SK-N-SH (cell line): ENCODE data around the gene TPSAB1. TPM values are rescaled to one million over a fixed set of nuclear protein-coding genes. Genes with fewer than 3 reads are reported as not detected.

Experiments used
- CTCF ChIA-PET: fragments of 300-600, 350-600 bp; formaldehyde crosslinking; extraction: SDS; loops from one replicate; lab custom pipeline; 2021; lab: Yijun Ruan, JAX
- POLR2A ChIA-PET: fragments of 350-600 bp; sonication (Branson Sonifier 250); formaldehyde crosslinking; extraction: SDS; loops from one replicate; lab custom pipeline; 2020; ENCODE audit warnings: antibody characterized with exemption, inconsistent platforms; lab: Yijun Ruan, JAX
- DNase-seq: peaks from one replicate; pipeline ENCODE4 v3.0.0; 2012
- H2AFZ ChIP-seq: fragments of 200-600 bp; sonication (generic); 2 replicates; pipeline ENCODE4 v1.8.1; 2016; ENCODE audit warnings: antibody characterized with exemption, mild to moderate bottlenecking, low read depth
- H3F3A ChIP-seq: fragments of 200-600 bp; sonication (generic); replicated peaks from 2 replicates; pipeline ENCODE3; 2016; ENCODE audit warnings: antibody characterized with exemption, mild to moderate bottlenecking; ENCODE audit not compliant: insufficient read depth
- H3K27ac ChIP-seq, 2 experiments: fragments of 200-500 bp in 1 of 2; fragments of 200-600 bp in 1 of 2; sonication (Bioruptor generic) in 1 of 2; sonication (generic), shearing (Covaris generic) in 1 of 2; 2 replicates each; pipeline versions ENCODE4 v1.5.1 to v1.6.1; 2014 to 2016; ENCODE audit warnings: low read depth in 2 of 2, inconsistent platforms in 1 of 2, low read length in 1 of 2, mild to moderate bottlenecking in 1 of 2, mixed read lengths in 1 of 2
- H3K27me3 ChIP-seq: fragments of 200-600 bp; sonication (generic), shearing (Covaris generic); 2 replicates; pipeline ENCODE4 v1.6.1; 2016; ENCODE audit warnings: mixed run types; ENCODE audit not compliant: insufficient read depth
- H3K36me3 ChIP-seq, 2 experiments: fragments of 200-500 bp in 1 of 2; fragments of 200-600 bp in 1 of 2; sonication (Bioruptor generic) in 1 of 2; sonication (generic) in 1 of 2; replicated peaks in 1 of 2; 2 replicates each; pipeline versions ENCODE3 to v1.5.1; 2014 to 2016; ENCODE audit warnings: low read length in 1 of 2, mild to moderate bottlenecking in 1 of 2; ENCODE audit not compliant: insufficient read depth in 2 of 2, control insufficient read depth in 1 of 2
- H3K4me1 ChIP-seq, 2 experiments: fragments of 200-500 bp in 1 of 2; fragments of 200-600 bp in 1 of 2; sonication (Bioruptor generic) in 1 of 2; sonication (generic), shearing (Covaris generic) in 1 of 2; 2 replicates each; pipeline versions ENCODE4 v1.5.1 to v1.6.1; 2014 to 2016; ENCODE audit warnings: low read depth in 1 of 2, low read length in 1 of 2, mixed run types in 1 of 2; ENCODE audit not compliant: insufficient read depth in 2 of 2, control insufficient read depth in 1 of 2
- H3K4me2 ChIP-seq: fragments of 200-600 bp; sonication (generic), shearing (Covaris generic); 2 replicates; pipeline ENCODE4 v1.6.1; 2017; ENCODE audit warnings: mixed run types
- H3K4me3 ChIP-seq, 2 experiments: fragments of 200-500 bp in 1 of 2; fragments of 200-600 bp in 1 of 2; sonication (Bioruptor generic) in 1 of 2; sonication (generic), shearing (Covaris generic) in 1 of 2; 2 replicates each; pipeline versions ENCODE4 v1.5.1 to v1.8.1; 2014 to 2016; ENCODE audit warnings: low read depth in 2 of 2, inconsistent platforms in 1 of 2, low read length in 1 of 2, mild to moderate bottlenecking in 1 of 2, mixed read lengths in 1 of 2, moderate library complexity in 1 of 2
- H3K79me2 ChIP-seq: fragments of 200-600 bp; sonication (generic); 2 replicates; pipeline ENCODE4 v1.8.1; 2017; ENCODE audit warnings: mild to moderate bottlenecking; ENCODE audit not compliant: insufficient read depth
- H3K9ac ChIP-seq: fragments of 200-600 bp; sonication (generic); 2 replicates; pipeline ENCODE4 v1.6.1; 2017; ENCODE audit warnings: mixed run types
- H3K9me2 ChIP-seq: fragments of 200-600 bp; sonication (generic); 2 replicates; pipeline ENCODE4 v1.6.1; 2017; ENCODE audit warnings: mixed run types
- H3K9me3 ChIP-seq: fragments of 200-600 bp; sonication (generic); 2 replicates; pipeline ENCODE4 v1.6.1; 2017; ENCODE audit warnings: mixed run types, mild to moderate bottlenecking, moderate library complexity
- H4K20me1 ChIP-seq: fragments of 200-600 bp; sonication (generic); 2 replicates; pipeline ENCODE4 v1.6.1; 2017; ENCODE audit warnings: mild to moderate bottlenecking, mixed run types; ENCODE audit not compliant: insufficient read depth
- EP300 ChIP-seq, 2 experiments: IDR thresholded peaks; 2 replicates each; pipeline versions ENCODE4 v1.4.0 to v1.6.1; 2012; ENCODE audit warnings: borderline replicate concordance in 1 of 2, low read depth in 1 of 2, low read length in 1 of 2
- EZH2phosphoT487 ChIP-seq: fragments of 200-600 bp; sonication (generic); IDR thresholded peaks from 2 replicates; pipeline ENCODE4 v1.6.1; 2017; ENCODE audit warnings: low read depth, mixed run types, mild to moderate bottlenecking, antibody characterized with exemption, moderate library complexity, borderline replicate concordance
- GATA2 ChIP-seq: sonication (generic); formaldehyde crosslinking; IDR thresholded peaks from 2 replicates; pipeline ENCODE4 v1.5.0; 2020; ENCODE audit warnings: mild to moderate bottlenecking, missing genetic modification reagents
- JUND ChIP-seq: IDR thresholded peaks from 2 replicates; pipeline ENCODE4 v1.4.0; 2012
- MXI1 ChIP-seq: IDR thresholded peaks from 2 replicates; pipeline ENCODE4 v1.6.1; 2012; ENCODE audit warnings: mild to moderate bottlenecking, low read depth, low read length, improper control_type of control experiment
- NFIC ChIP-seq: IDR thresholded peaks from 2 replicates; pipeline ENCODE4 v1.4.0; 2012; ENCODE audit warnings: borderline replicate concordance
- RAD21 ChIP-seq: IDR thresholded peaks from 2 replicates; pipeline ENCODE4 v1.6.1; 2012; ENCODE audit warnings: mild to moderate bottlenecking, low read length
- RCOR1 ChIP-seq: fragments of 150-350 bp; IDR thresholded peaks from 2 replicates; pipeline ENCODE4 v1.6.1; 2017; ENCODE audit warnings: antibody characterized with exemption, low read length
- RXRA ChIP-seq: IDR thresholded peaks from 2 replicates; pipeline ENCODE4 v1.4.0; 2012; ENCODE audit warnings: low read depth, mild to moderate bottlenecking, borderline replicate concordance
- TAF1 ChIP-seq: IDR thresholded peaks from 2 replicates; pipeline ENCODE4 v1.6.1; 2012; ENCODE audit warnings: low read depth, mild to moderate bottlenecking, low read length, moderate library complexity, borderline replicate concordance
- TCF12 ChIP-seq: IDR thresholded peaks from 2 replicates; pipeline ENCODE4 v1.4.0; 2012
- YY1 ChIP-seq: IDR thresholded peaks from 2 replicates; pipeline ENCODE4 v1.4.0; 2012; ENCODE audit warnings: low read depth, mild to moderate bottlenecking
- WGBS: methylation state at CpG from one replicate; pipeline ENCODE4 v1.1.6; 2017; ENCODE audit warnings: low lambda C conversion rate; 5-methylcytosine and 5-hydroxymethylcytosine counted together
- polyA plus RNA-seq, 3 experiments: library from polyadenylated mRNA; depleted of rRNA; stranded (reverse); fragments of >200 nt; gene quantifications; 2 replicates each; pipeline ENCODE4 v1.2.3, GENCODE V29; 2012
- TF ChIP-seq, protein P1 (sequence below): fragments of 150-350 bp; IDR thresholded peaks from 2 replicates; pipeline ENCODE4 v1.6.1; 2017; ENCODE audit warnings: antibody characterized with exemption, low read length, low read depth, borderline replicate concordance
- TF ChIP-seq, protein P2 (sequence below): fragments of 150-350 bp; IDR thresholded peaks from 2 replicates; pipeline ENCODE4 v1.6.1; 2016; ENCODE audit warnings: mild to moderate bottlenecking, low read depth, low read length
- TF ChIP-seq, protein P3 (sequence below): IDR thresholded peaks from 2 replicates; pipeline ENCODE4; 2012

TPSAB1 gene
- polyA plus RNA-seq, 1 of the 3 experiments (the other 2 are of a cell fraction), result not detected

DNA sequence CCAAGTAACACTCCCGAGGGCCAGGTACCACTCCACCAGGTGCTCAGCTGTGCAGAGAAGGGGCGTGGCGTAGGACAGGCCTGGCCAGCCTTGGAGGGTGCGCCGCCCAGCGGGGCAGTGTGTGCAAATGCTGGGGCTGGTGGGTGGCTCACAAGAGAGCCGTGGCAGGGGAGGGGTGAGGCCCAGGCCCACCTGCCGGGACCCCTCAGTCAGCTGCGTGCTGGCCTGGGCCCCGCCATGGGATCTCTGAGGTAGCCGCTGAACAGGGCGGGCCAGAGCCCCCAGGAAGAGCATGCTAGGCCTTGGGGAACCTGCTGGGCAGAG lies 24.2 kb upstream of the TPSAB1 start:
- H3K27ac ChIP-seq, result no peak overlapping the region
- no peak overlapping the region for H3K9ac ChIP-seq
- no peaks in the 10 kb centered on the region for H4K20me1 ChIP-seq
- H3K9me2 ChIP-seq, result no peaks in the 10 kb centered on the region
- no peaks in the 10 kb centered on the region for H3K36me3 ChIP-seq
- no peaks in the 10 kb centered on the region for H3K9me3 ChIP-seq
- H2AFZ ChIP-seq, result no peak overlapping the region
- DNase-seq, result no peak
- H3K4me2 ChIP-seq, result no peak overlapping the region
- 44% methylated on average over 3 of the region's 12 CpGs for WGBS
- POLR2A ChIA-PET, result no interaction called here
- H3F3A ChIP-seq, result no peaks in the 10 kb centered on the region
- no peaks in the 10 kb centered on the region for H3K79me2 ChIP-seq
- TF ChIP-seq NFIC (no peak), RCOR1 (no peak), TAF1 (no peak), RXRA (no peak), RAD21 (no peak), MXI1 (no peak), GATA2 (CRISPR knock-in tag) (no peak), YY1 (no peak)
- TF ChIP-seq, protein P1, sequence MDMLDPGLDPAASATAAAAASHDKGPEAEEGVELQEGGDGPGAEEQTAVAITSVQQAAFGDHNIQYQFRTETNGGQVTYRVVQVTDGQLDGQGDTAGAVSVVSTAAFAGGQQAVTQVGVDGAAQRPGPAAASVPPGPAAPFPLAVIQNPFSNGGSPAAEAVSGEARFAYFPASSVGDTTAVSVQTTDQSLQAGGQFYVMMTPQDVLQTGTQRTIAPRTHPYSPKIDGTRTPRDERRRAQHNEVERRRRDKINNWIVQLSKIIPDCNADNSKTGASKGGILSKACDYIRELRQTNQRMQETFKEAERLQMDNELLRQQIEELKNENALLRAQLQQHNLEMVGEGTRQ, result no peak
- TF ChIP-seq, protein P2, sequence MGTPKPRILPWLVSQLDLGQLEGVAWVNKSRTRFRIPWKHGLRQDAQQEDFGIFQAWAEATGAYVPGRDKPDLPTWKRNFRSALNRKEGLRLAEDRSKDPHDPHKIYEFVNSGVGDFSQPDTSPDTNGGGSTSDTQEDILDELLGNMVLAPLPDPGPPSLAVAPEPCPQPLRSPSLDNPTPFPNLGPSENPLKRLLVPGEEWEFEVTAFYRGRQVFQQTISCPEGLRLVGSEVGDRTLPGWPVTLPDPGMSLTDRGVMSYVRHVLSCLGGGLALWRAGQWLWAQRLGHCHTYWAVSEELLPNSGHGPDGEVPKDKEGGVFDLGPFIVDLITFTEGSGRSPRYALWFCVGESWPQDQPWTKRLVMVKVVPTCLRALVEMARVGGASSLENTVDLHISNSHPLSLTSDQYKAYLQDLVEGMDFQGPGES, result no peak
- H3K27me3 ChIP-seq, result peaks cover 93% of the 10 kb centered on the region
- no peak overlapping the region for H3K4me3 ChIP-seq
- CTCF ChIA-PET, result interaction anchor here (1.0 to 1.2 kb wide), 2 partner anchors 11 to 126 kb away, joined by 3 to 5 read pairs; no protein-coding TSS in a partner anchor
- no peaks in the 10 kb centered on the region for H3K4me1 ChIP-seq

DNA sequence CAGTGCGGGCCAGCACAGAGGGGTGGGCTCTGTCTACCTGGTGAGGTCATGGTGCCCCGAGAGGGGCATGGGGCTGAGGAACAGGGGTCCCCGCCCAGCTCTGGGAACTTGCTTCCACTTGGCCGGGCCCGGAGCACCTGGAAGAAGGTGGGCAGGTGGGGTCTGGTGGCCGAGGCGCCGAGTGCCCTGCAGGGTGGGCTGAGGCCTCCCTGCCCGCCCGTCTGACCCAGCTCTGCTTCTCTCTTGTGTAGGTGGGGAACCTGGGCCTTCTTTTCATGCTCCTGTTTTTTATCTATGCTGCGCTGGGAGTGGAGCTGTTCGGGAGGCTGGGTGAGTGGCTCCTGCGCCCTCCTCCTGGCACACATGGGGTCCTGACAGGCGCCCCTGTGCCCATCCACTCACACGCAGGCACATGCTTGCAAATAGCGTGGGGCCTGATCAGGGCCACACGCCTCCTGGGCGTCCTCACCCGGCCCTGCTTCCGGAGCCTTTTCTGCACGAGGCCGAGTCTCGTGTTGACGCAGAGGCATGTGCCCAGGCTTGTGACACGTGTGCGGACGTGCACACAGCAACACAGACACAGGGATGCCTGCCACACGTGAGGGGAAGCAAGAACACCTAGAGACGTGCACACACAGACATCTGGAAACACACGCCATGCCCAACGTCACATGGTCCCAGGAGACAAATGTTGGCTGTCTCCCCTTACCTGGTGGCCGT lies 23.7 kb upstream of the TPSAB1 start:
- H3K79me2 ChIP-seq, result no peaks in the 10 kb centered on the region
- DNase-seq, result no peak
- 36% methylated on average over 21 of the region's 32 CpGs for WGBS
- H4K20me1 ChIP-seq, result no peaks in the 10 kb centered on the region
- CTCF ChIA-PET, result interaction anchor here (0.6 to 1.2 kb wide), 3 partner anchors 11 to 125 kb away, joined by 3 to 5 read pairs (median 3); no protein-coding TSS in a partner anchor
- peaks cover 97% of the 10 kb centered on the region for H3K27me3 ChIP-seq
- no peak overlapping the region for H2AFZ ChIP-seq
- no peak overlapping the region for H3K4me2 ChIP-seq
- no peaks in the 10 kb centered on the region for H3K9me3 ChIP-seq
- no peaks in the 10 kb centered on the region for H3K36me3 ChIP-seq
- no peak overlapping the region for H3K9ac ChIP-seq
- POLR2A ChIA-PET, result no interaction called here
- no peaks in the 10 kb centered on the region for H3F3A ChIP-seq
- H3K4me3 ChIP-seq, result no peak overlapping the region
- no peaks in the 10 kb centered on the region for H3K4me1 ChIP-seq
- TF ChIP-seq, protein P1, result no peak
- TF ChIP-seq, protein P2, result no peak
- TF ChIP-seq YY1 (no peak), MXI1 (no peak), RAD21 (no peak), EP300 (IDR thresholded peaks at IDR 0.05; ENCODE audit: borderline replicate concordance in 1 of 2, low read depth in 1 of 2, low read length in 1 of 2) (no peak), EZH2phosphoT487 (no peak), TCF12 (no peak), JUND (no peak)
- TF ChIP-seq, protein P3, sequence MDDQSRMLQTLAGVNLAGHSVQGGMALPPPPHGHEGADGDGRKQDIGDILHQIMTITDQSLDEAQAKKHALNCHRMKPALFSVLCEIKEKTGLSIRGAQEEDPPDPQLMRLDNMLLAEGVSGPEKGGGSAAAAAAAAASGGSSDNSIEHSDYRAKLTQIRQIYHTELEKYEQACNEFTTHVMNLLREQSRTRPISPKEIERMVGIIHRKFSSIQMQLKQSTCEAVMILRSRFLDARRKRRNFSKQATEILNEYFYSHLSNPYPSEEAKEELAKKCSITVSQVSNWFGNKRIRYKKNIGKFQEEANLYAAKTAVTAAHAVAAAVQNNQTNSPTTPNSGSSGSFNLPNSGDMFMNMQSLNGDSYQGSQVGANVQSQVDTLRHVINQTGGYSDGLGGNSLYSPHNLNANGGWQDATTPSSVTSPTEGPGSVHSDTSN, result no peak
- no peak overlapping the region for H3K27ac ChIP-seq
- H3K9me2 ChIP-seq, result no peaks in the 10 kb centered on the region
